Head of caudate nucleus (tissue), 42 donors: ENCODE measurements around the gene BCR.

Experiments
- DNase-seq, 42 donors: peaks; one replicate each; pipeline versions ENCODE4 v3.0.0 to v3.0.0-alpha.2; 2020 to 2021; ENCODE audit warnings: mixed read lengths in 7 of 42
- intact Hi-C: fragments of 100-400 bp; cut with DNase I; formaldehyde crosslinking; loops from one replicate; pipeline ENCODE4 v1.15.0; 2022

Gene BCR

GRCh38 chr22:23187871-23188700 lies 7.8 kb downstream of the BCR start:
- intact Hi-C loops: no loop called here
- DNase-seq: peak in 3 of 42 donors; percentile 32 to 63 (median 61)

DNA sequence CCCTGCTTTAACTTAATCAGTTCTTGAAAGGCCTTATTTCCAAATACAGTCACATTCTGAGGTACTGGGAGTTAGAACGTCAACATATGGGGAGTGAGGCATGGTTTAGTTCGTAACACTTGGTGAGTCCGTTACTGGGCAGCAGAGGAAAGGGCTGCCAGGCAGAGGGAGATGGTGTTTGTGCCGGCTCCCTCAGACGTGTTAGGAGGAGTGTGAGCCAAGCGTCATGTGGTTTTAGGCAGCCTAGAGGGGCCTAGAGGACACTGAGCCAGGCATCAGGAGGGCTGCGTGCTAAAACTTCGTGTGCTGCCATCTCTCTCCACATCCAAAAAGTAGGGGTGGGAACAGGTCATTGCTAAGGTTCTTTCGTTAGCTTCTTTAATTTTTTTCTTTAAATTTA lies 10.2 kb downstream of the BCR start:
- intact Hi-C loops: no loop called here
- no peak for DNase-seq

DNA sequence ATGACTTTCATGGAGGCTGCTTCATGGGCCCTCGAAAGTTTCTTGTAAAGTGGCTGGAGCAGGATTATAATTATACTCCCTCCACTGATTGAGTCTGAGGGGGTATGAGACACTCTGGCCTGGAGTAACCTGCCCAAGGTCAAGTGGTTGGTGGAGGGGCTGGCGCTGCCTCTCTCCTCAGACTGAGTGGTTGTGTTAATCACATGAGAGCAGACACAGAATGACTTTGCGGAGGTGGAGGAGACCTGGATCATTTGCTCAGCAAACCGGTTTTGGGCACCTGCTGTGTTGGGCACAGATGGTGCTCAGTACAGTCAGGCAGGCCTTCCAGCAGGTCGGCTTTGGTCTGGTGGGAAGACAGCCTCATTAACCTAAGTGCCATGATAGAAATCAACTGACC lies 11.8 kb downstream of the BCR start:
- no peak for DNase-seq
- intact Hi-C loops: no loop called here

DNA sequence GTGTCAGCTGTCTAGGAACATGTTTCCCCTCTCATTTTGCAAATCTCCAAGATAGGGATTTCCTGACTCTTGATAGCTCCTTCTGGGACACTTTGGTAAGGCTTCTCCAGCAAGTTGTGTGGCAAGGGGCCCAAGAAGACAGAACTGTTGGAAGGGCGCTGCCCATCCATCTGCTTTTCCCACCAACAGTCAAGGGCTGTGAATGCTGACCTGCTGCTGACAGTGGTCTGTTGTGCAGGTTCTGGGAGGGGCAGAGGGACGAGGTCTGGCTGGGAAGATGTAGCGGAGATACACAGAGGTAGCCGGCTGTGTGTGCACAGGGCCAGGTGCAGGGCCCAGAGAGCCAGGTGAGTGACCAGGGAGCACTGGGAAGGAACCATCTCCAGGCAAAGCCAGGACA lies 12.2 kb downstream of the BCR start:
- intact Hi-C loops: no loop called here
- DNase-seq: no peak

DNA sequence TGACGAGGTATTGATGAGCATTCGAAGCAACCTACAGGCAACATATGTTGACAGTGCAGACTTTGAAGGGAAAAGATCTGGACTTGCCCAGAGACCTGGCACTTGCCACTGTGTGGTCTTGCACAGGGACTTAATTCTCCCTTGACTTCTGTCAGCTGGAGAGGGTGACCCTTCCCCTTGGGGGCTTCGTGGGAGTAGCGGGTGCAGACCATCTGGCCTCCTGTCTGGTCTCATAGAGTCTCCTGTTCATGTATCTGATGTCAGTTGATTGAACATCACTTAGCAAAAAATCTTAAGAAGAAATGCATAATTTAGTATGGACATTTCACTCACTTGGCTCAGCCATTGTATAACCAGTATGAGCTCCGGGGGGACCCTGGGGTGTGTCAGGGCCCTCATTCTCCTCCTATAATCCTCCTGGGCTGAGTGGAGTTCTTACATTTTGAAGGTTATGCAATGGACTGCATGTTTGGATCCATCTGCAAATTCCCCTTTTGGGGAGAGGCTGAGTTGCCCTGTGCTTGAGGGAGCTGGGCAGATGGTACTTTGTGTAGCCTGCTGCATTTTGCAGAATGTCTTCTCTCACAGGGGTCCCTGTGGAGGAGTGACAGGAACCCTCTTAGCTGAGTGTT lies 13.0 kb downstream of the BCR start:
- DNase-seq: no peak
- intact Hi-C loops: no loop called here

- peak in 8 of 42 donors; percentile 36 to 76 (median 54) for DNase-seq
- intact Hi-C loops: no loop called here
These were observed 13.6 kb downstream of the BCR start for GRCh38 chr22:23193882-23194281.

- intact Hi-C loops: no loop called here
These were observed 15.9 kb downstream of the BCR start for GRCh38 chr22:23196165-23196564.

DNA sequence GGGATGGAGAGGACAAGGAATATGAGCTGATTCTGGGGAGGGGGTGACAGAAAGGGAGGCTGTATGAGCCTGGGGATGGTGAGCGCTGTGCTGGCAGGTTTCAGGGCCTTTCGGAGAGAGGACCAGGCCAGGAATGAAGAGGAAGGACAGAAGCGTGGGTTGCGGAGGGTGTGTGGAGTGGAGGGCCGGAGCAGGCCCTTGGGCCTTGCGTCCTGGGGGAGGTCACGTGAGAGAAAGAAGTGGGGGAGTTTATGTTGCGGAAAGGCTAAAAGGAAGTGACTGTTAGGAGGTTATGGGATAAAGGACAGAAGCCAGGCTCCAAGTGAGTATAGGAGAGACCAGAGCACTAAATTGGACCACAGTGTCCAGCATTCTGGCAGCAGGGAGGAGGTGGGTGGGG lies 17.5 kb downstream of the BCR start:
- intact Hi-C loops: no loop called here
- no peak for DNase-seq

More at GRCh38 chr22:23196165-23196564, 15.9 kb downstream of the BCR start:
- no peak for DNase-seq

GRCh38 chr22:23199159-23199558 lies 18.9 kb downstream of the BCR start:
- intact Hi-C loops: no loop called here
- no peak for DNase-seq

DNA sequence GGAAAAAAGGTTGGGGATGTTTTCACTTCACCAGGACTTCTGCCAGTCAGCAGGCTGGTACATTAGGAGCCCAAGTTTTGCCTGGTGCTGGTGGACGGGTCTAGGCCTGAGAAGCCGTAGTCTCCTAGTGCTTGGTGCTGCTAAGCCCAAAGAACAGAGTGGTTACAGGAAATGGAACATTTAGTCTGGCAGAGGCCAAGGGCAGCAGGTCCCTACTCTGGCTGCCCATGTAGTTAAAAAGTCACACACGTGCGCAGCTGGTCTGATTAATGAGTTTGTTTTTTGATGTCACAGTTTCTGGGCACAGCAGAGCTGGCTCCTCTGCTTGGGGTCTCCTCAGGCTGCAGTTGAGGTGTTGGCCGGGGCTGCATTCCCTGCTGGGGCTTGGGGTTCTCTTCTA lies 20.6 kb downstream of the BCR start:
- intact Hi-C loops: no loop called here
- DNase-seq: no peak

DNA sequence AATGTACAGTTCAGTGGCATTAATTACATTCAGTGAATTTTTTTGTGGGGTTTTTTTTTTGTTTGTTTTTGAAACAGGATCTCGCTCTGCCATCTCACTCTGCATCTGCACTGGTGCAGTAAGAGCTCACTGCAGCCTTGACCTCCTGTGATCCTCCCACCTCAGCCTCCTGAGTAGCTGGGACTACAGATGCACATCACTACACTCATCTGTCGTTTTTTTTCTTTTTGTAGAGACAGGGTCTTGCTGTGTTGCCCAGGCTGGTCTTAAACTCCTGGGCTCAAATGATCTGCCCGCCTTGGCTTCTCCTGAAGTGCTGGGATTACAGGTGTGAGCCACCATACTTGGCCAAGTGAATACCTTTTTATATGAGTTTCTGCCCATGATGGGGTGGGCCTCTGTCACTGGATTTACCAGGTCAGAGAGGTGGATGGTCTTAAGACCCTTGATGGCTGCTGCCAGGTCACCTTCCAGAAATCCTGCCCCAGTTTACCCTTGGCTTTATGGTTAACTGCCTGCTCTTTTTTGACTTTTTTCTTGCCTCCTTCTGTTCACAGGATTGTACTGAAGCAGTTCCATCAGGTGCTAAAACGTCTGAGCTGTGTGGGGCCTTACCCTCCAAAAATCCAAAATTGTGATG lies 22.6 kb downstream of the BCR start:
- no peak for DNase-seq
- intact Hi-C loops: no loop called here

- intact Hi-C loops: no loop called here
- DNase-seq: peak in 5 of 42 donors; percentile 41 to 65 (median 53)
These were observed 23.3 kb downstream of the BCR start for GRCh38 chr22:23203452-23204124.

DNA sequence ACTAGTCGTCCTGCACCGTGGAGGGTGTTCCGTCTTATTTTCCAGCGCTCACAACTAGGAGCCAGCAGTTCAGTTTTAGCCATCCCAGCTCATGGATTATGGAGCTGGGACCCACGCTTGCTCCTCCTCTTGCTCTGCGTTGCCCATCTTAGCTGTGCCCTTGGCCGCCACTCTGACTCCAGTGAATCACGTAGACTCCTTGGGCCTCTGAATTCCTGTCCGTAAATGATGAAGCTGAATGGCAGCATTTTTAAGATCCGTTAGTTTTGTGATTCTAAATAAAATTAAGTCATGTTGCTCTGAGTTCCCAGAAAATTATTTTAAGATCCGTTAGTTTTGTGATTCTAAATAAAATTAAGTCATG lies 23.8 kb downstream of the BCR start:
- no peak for DNase-seq
- intact Hi-C loops: no loop called here

DNA sequence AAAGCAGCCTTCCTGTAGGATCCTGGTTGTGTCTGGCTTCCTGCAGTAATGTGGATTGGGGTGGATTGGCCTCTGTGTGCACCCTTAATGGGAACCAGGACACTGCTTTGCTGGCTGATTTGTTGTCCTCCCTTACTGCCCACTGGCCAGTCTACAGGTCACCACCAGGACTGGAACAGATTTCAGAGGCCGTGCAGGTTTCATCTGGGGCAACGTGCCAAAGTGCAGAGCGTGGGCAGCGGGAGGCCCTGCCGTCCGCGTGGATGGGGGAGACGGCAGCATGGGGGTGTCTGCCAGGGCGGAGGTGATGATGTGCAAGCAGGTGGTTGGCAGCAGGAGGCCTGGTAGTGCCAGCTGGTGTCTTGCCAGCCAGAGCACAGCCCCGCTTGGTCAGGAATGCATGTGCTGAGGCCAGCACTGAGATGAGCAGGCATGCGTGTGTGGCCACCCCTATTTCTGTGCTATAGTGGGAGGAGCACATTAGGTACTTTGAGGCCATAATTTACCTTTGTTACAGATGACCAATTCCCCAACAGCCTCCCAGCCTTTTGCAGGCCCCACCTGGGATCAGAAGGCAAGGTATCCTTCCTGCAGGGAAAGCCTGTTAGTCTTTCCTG lies 24.3 kb downstream of the BCR start:
- intact Hi-C loops: no loop called here
- DNase-seq: peak in 15 of 42 donors; percentile 34 to 77 (median 55)

DNA sequence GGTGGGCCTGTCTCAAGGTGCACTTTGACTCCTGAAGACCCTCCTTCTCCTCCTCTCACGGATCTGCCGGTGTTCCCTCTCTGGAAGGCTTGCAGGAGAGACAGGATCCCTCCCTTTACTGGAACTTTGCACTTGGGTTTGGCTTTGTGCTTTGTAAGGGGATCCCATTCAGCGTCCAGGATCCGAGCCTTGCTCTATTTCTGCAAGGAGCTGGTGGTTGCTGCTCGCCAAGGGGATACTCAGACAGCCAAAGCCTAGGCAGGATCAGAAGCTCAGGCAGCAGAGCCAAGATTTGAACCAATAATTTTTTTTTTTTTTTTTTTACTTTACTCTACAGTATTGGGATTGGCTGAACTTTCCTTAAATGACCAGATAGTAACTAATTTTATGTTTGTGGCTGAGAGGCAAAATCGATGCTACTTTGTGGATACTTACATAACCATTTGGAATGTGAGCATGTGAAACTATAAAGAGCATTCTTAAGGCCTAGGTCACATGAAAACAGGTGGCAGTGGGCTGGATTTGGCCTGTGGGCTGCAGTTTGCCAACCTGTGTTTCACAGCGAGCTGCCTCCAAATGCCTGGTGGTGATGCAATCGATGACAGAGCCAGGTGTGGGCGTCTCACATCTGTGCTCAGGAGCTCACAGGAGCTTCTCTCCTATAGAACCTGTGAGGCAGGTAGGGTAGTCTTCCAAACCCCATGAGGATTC lies 25.2 kb downstream of the BCR start:
- intact Hi-C loops: no loop called here

GRCh38 chr22:23206915-23207314 lies 26.6 kb downstream of the BCR start:
- no peak for DNase-seq
- intact Hi-C loops: no loop called here

More for the DNA sequence above, 25.2 kb downstream of the BCR start:
- DNase-seq: peak in 39 of 42 donors; percentile 42 to 92 (median 73)

GRCh38 chr22:23207729-23208393 lies 27.6 kb downstream of the BCR start:
- DNase-seq: peak in 1 of 42 donors; percentile 29
- intact Hi-C loops: no loop called here
